NCI-H446 (cell line): Measurements from ENCODE around the gene CNP.
"Not testable (repeated sequence)": the region's sequence is repeated elsewhere in the genome, so short reads cannot be mapped to it uniquely, and the experiment has no call there.

Source experiments
- DNase-seq, 2 experiments: peaks; one replicate each; lab custom pipeline; 2025; lab: John Stamatoyannopoulos, UW

Gene CNP

GRCh38 chr17:42002792-42003301 is 36.3 kb downstream of the CNP start:
- DNase-seq: no peak

- DNase-seq: no peak
Measured at GRCh38 chr17:42005166-42005565, 38.6 kb downstream of the CNP start.

- DNase-seq: no peak
Measured at GRCh38 chr17:42009170-42009569, 42.6 kb downstream of the CNP start.

GRCh38 chr17:42010266-42010680 is 43.7 kb downstream of the CNP start:
- DNase-seq: not testable (repeated sequence)

- no peak for DNase-seq
Measured at GRCh38 chr17:42010898-42011516, 44.4 kb downstream of the CNP start.

- DNase-seq: not testable (repeated sequence)
Measured at GRCh38 chr17:42012363-42012762, 45.8 kb downstream of the CNP start.

GRCh38 chr17:42013740-42014139 is 47.1 kb downstream of the CNP start:
- not testable (repeated sequence) for DNase-seq

- DNase-seq: no peak
Measured at GRCh38 chr17:42016411-42016831, 49.8 kb downstream of the CNP start.

- peak; percentile 90 to 93 for DNase-seq
Measured at GRCh38 chr17:42016941-42017865, 50.6 kb downstream of the CNP start, which contains the start of gene DNAJC7. Gene DNAJC7, minus strand, starts transcription at chr17:42017439. Its CDS starts 23 bp downstream, at chr17:42017416.

GRCh38 chr17:42017866-42018200 is 51.2 kb downstream of the CNP start:
- DNase-seq: no peak

GRCh38 chr17:42018339-42018738 is 51.7 kb downstream of the CNP start:
- DNase-seq: no peak

GRCh38 chr17:42018988-42019387 is 52.4 kb downstream of the CNP start:
- DNase-seq: no peak

GRCh38 chr17:42019509-42020404 is 53.2 kb downstream of the CNP start, which contains the start of gene NKIRAS2:
Gene NKIRAS2, plus strand, starts transcription at chr17:42020090. Its CDS starts 1,488 bp downstream, at chr17:42021578.
- DNase-seq: peak; percentile 79 to 90

GRCh38 chr17:42020845-42021244 is 54.2 kb downstream of the CNP start:
- not testable (repeated sequence) for DNase-seq

GRCh38 chr17:42023524-42024349 is 57.1 kb downstream of the CNP start:
- no peak for DNase-seq

GRCh38 chr17:42025191-42025579 is 58.6 kb downstream of the CNP start:
- DNase-seq: no peak

GRCh38 chr17:42025936-42026335 is 59.3 kb downstream of the CNP start:
- no peak for DNase-seq

GRCh38 chr17:42026857-42027589 is 60.4 kb downstream of the CNP start:
- no peak for DNase-seq
